ENCODE measurements around the gene LHFPL6.

DNA sequence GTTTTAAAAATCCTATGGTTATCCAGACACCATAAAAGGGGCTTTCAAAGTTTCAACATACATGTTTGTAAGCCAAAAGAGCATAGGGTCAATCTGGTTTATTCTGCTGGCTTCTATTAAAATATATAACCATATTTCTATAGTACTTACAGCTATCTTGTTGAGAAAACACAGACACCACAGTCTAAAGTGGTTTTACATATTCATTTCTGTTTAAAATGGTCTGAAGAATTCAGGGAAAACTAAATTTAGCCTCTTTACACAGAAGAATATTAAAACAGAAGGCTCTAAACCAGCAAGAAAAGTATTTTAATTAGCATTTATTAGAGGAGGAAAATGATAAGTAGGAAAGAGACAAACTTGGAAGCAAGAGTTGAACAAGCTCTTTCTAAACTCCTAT lies 203.9 kb downstream of the LHFPL6 start:
- TF ChIP-seq, protein P1, sequence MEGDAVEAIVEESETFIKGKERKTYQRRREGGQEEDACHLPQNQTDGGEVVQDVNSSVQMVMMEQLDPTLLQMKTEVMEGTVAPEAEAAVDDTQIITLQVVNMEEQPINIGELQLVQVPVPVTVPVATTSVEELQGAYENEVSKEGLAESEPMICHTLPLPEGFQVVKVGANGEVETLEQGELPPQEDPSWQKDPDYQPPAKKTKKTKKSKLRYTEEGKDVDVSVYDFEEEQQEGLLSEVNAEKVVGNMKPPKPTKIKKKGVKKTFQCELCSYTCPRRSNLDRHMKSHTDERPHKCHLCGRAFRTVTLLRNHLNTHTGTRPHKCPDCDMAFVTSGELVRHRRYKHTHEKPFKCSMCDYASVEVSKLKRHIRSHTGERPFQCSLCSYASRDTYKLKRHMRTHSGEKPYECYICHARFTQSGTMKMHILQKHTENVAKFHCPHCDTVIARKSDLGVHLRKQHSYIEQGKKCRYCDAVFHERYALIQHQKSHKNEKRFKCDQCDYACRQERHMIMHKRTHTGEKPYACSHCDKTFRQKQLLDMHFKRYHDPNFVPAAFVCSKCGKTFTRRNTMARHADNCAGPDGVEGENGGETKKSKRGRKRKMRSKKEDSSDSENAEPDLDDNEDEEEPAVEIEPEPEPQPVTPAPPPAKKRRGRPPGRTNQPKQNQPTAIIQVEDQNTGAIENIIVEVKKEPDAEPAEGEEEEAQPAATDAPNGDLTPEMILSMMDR (IDR thresholded peaks at IDR 0.05), result no peak
- TF ChIP-seq EZH2phosphoT487 (IDR thresholded peaks at IDR 0.05), result no peak
- TF ChIP-seq EZH2 (IDR thresholded peaks at IDR 0.05), result no peak
